ENCODE data around the gene TXNDC2. TPM values are rescaled to one million over a fixed set of nuclear protein-coding genes. Genes with fewer than 3 reads are reported as not detected.

Gene TXNDC2
- total and polyA plus RNA-seq, 2 donors (not counting 1 experiment from before 2014, with no cell fraction given) = 0.15 TPM; not detected in 1

DNA sequence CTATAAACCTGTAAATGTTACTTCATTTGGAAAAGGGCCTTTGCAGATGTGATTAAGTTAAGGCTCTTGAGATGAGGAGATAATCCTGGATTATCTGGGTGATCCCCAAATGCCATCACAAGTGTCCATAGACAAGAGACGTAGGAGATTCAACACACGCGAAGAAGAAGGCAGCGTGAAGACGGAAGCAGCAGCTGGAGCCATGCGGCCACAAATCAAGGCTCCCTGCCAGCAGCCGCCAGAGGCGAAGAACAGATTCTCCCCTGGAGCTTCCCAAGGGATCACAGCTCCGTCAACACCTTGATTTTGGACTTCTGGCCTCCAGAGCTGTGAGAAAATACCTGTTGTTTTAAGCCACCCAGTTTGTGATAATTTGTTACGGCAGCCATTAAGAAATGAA, 17.1 kb downstream of the TXNDC2 start:
- Histone ChIP-seq H3K27ac (ENCODE audit: insufficient read depth, low read length) (no peak overlapping the region), H3K79me2 (ENCODE audit: control insufficient read depth, insufficient read depth, low read length) (no peaks in the 10 kb centered on the region), H3K9ac (ENCODE audit: insufficient read depth, low read length) (no peak overlapping the region), H4K20me1 (ENCODE audit: control insufficient read depth, extremely low read depth, insufficient read depth, low read length) (no peaks in the 10 kb centered on the region), H3K4me2 (ENCODE audit: extremely low read depth, insufficient read depth, low read length) (no peak overlapping the region), H3K27me3 (ENCODE audit: control insufficient read depth, insufficient read depth, low read length) (no peaks in the 10 kb centered on the region), H3K4me3 (replicated peaks in 1 of 4; ENCODE audit: control extremely low read depth in 1 of 4, insufficient read depth in 1 of 4, low read depth in 3 of 4, low read length in 4 of 4) (no peak overlapping the region), H3K9me3 (ENCODE audit: control insufficient read depth, insufficient read depth, low read depth, low read length) (no peaks in the 10 kb centered on the region), H2AFZ (ENCODE audit: low read length) (peak overlapping the region; percentile 32), H3K4me1 (ENCODE audit: control insufficient read depth, extremely low read depth, insufficient read depth, low read length) (no peaks in the 10 kb centered on the region), H3K36me3 (ENCODE audit: control insufficient read depth, insufficient read depth, low read length) (no peaks in the 10 kb centered on the region)
- no peak for DNase-seq (ENCODE audit: low read depth in 2 of 2)
- no peak for TF ChIP-seq EZH2 (IDR thresholded peaks at IDR 0.05; ENCODE audit: low read length, missing control alignments)
- TF ChIP-seq, protein P1, sequence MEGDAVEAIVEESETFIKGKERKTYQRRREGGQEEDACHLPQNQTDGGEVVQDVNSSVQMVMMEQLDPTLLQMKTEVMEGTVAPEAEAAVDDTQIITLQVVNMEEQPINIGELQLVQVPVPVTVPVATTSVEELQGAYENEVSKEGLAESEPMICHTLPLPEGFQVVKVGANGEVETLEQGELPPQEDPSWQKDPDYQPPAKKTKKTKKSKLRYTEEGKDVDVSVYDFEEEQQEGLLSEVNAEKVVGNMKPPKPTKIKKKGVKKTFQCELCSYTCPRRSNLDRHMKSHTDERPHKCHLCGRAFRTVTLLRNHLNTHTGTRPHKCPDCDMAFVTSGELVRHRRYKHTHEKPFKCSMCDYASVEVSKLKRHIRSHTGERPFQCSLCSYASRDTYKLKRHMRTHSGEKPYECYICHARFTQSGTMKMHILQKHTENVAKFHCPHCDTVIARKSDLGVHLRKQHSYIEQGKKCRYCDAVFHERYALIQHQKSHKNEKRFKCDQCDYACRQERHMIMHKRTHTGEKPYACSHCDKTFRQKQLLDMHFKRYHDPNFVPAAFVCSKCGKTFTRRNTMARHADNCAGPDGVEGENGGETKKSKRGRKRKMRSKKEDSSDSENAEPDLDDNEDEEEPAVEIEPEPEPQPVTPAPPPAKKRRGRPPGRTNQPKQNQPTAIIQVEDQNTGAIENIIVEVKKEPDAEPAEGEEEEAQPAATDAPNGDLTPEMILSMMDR (conservative IDR thresholded peaks at IDR 0.05 in 1 of 2, IDR thresholded peaks at IDR 0.05 in 1 of 2; ENCODE audit: low read depth in 1 of 2, low read length in 2 of 2) = no peak

DNA sequence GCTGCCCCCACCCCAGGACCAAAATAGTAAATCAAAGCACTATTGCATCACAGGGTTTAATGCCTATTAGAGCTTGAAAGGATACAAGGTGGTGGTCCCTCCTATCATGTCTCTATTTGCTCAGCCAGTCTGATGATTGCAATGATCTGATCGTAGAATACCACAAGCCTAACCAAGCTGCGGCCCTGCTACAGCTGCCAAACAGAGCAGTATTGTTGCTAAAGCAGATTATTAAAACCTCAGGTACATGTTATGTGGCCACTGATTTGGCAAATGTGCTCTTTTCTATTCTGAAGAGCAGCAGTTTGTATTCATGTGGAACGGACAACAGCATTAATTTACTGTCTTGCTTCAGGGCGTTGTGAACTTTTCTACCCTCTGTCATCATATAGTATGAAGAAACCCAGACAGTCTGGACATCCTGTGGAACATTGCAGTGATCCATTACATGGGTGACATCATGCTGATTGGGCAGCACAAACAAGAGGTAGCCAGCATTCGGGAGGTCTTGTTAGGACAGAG, 19.7 kb downstream of the TXNDC2 start:
- Histone ChIP-seq H3K36me3 (ENCODE audit: control insufficient read depth, insufficient read depth, low read length) (no peaks in the 10 kb centered on the region), H3K27me3 (ENCODE audit: control insufficient read depth, insufficient read depth, low read length) (peaks cover 6% of the 10 kb centered on the region), H3K4me3 (replicated peaks in 1 of 4; ENCODE audit: control extremely low read depth in 1 of 4, insufficient read depth in 1 of 4, low read depth in 3 of 4, low read length in 4 of 4) (no peak overlapping the region), H3K4me1 (ENCODE audit: control insufficient read depth, extremely low read depth, insufficient read depth, low read length) (no peaks in the 10 kb centered on the region), H3K9me3 (ENCODE audit: control insufficient read depth, insufficient read depth, low read depth, low read length) (no peaks in the 10 kb centered on the region), H3K4me2 (ENCODE audit: extremely low read depth, insufficient read depth, low read length) (no peak overlapping the region), H4K20me1 (ENCODE audit: control insufficient read depth, extremely low read depth, insufficient read depth, low read length) (no peaks in the 10 kb centered on the region), H3K27ac (ENCODE audit: insufficient read depth, low read length) (no peak overlapping the region), H2AFZ (ENCODE audit: low read length) (no peak overlapping the region), H3K79me2 (ENCODE audit: control insufficient read depth, insufficient read depth, low read length) (no peaks in the 10 kb centered on the region), H3K9ac (ENCODE audit: insufficient read depth, low read length) (no peak overlapping the region)
- TF ChIP-seq EZH2 (IDR thresholded peaks at IDR 0.05; ENCODE audit: low read length, missing control alignments) = no peak
- TF ChIP-seq, protein P1 (conservative IDR thresholded peaks at IDR 0.05 in 1 of 2, IDR thresholded peaks at IDR 0.05 in 1 of 2; ENCODE audit: low read depth in 1 of 2, low read length in 2 of 2) = no peak
- peak in 1 of 2 donors; percentile 39 for DNase-seq (ENCODE audit: low read depth in 2 of 2)

DNA sequence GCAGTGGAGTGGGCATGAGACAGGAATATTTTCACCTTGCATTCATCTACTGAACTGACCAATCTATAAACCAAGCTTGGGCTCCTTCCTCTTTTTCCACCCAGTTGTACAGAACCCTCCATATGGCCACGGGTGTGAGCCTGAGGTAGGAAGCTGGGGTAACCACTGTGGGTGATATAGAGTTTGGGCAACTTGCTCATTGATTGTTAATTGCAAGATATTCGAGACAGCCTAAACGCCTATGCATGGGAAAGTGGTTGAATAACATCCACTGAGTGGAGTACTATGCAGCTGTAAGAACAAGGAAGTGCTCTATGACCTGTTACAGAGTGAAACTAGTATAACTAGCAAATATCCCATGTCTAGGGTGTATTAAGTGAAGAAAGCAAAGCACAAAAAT, 20.7 kb downstream of the TXNDC2 start:
- no peak overlapping the region for H3K4me2 ChIP-seq (ENCODE audit: extremely low read depth, insufficient read depth, low read length)
- H4K20me1 ChIP-seq (ENCODE audit: control insufficient read depth, extremely low read depth, insufficient read depth, low read length) = no peaks in the 10 kb centered on the region
- no peak for TF ChIP-seq EZH2 (IDR thresholded peaks at IDR 0.05; ENCODE audit: low read length, missing control alignments)
- TF ChIP-seq, protein P1 (conservative IDR thresholded peaks at IDR 0.05 in 1 of 2, IDR thresholded peaks at IDR 0.05 in 1 of 2; ENCODE audit: low read depth in 1 of 2, low read length in 2 of 2) = no peak
- DNase-seq (ENCODE audit: low read depth in 2 of 2) = no peak
- H3K9me3 ChIP-seq (ENCODE audit: control insufficient read depth, insufficient read depth, low read depth, low read length) = no peaks in the 10 kb centered on the region
- H3K36me3 ChIP-seq (ENCODE audit: control insufficient read depth, insufficient read depth, low read length) = no peaks in the 10 kb centered on the region
- H2AFZ ChIP-seq (ENCODE audit: low read length) = no peak overlapping the region
- H3K79me2 ChIP-seq (ENCODE audit: control insufficient read depth, insufficient read depth, low read length) = no peaks in the 10 kb centered on the region
- no peak overlapping the region for H3K27ac ChIP-seq (ENCODE audit: insufficient read depth, low read length)
- H3K4me1 ChIP-seq (ENCODE audit: control insufficient read depth, extremely low read depth, insufficient read depth, low read length) = no peaks in the 10 kb centered on the region
- peaks cover 6% of the 10 kb centered on the region for H3K27me3 ChIP-seq (ENCODE audit: control insufficient read depth, insufficient read depth, low read length)
- no peak overlapping the region for H3K9ac ChIP-seq (ENCODE audit: insufficient read depth, low read length)
- no peak overlapping the region for H3K4me3 ChIP-seq (replicated peaks in 1 of 4; ENCODE audit: control extremely low read depth in 1 of 4, insufficient read depth in 1 of 4, low read depth in 3 of 4, low read length in 4 of 4)
